Measurements from ENCODE around the gene TKFC. TPM values are rescaled to one million over a fixed set of nuclear protein-coding genes. Genes with fewer than 3 reads are reported as not detected.
"Not testable (repeated sequence)": the region's sequence is repeated elsewhere in the genome, so short reads cannot be mapped to it uniquely, and the experiment has no call there.

The TKFC gene
- total and polyA plus RNA-seq, 4 donors: 18.9 to 82.0 (median 26.7) TPM

- Histone ChIP-seq H3K27ac (ENCODE audit: low read depth in 1 of 2, low read length in 2 of 2) (peak overlapping the region in 1 of 2 donors; percentile 94), H3K36me3 (ENCODE audit: control insufficient read depth in 1 of 2, insufficient read depth in 2 of 2, low read length in 1 of 2) (no peaks in the 10 kb centered on the region), H3K4me3 (ENCODE audit: low read length in 2 of 2) (no peak overlapping the region), H3K9me3 (ENCODE audit: control insufficient read depth, low read length) (no peaks in the 10 kb centered on the region), H3K27me3 (ENCODE audit: control insufficient read depth in 1 of 2, insufficient read depth in 2 of 2, low read length in 1 of 2) (no peaks in the 10 kb centered on the region), H3K4me1 (ENCODE audit: control insufficient read depth in 1 of 2, insufficient read depth in 2 of 2, low read length in 2 of 2) (peaks cover 0 to 5% of the 10 kb centered on the region in 2 donors)
- 68 to 70% methylated on average over 5 of the region's 5 CpGs for WGBS, 2 donors
- peak in 1 of 2 donors; percentile 69 for DNase-seq
- peak; percentile 94 for ATAC-seq (ENCODE audit: low FRiP score)
- intact Hi-C loops (cut with DNase I): no loop called here
Observed at GRCh38 chr11:61378713-61379313, 45.8 kb downstream of the TKFC start.

- H3K27me3 ChIP-seq (ENCODE audit: control insufficient read depth in 1 of 2, insufficient read depth in 2 of 2, low read length in 1 of 2): no peaks in the 10 kb centered on the region
- H3K4me3 ChIP-seq (ENCODE audit: low read length in 2 of 2): no peak overlapping the region
- H3K27ac ChIP-seq (ENCODE audit: low read depth in 1 of 2, low read length in 2 of 2): no peak overlapping the region
- DNase-seq (no peak), ATAC-seq (ENCODE audit: low FRiP score) (no peak)
- H3K4me1 ChIP-seq (ENCODE audit: control insufficient read depth in 1 of 2, insufficient read depth in 2 of 2, low read length in 2 of 2): peaks cover 0 to 5% of the 10 kb centered on the region in 2 donors
- intact Hi-C loops (cut with DNase I): no loop called here
- H3K36me3 ChIP-seq (ENCODE audit: control insufficient read depth in 1 of 2, insufficient read depth in 2 of 2, low read length in 1 of 2): no peaks in the 10 kb centered on the region
- 94 to 95% methylated on average over 9 of the region's 9 CpGs for WGBS, 2 donors
- no peaks in the 10 kb centered on the region for H3K9me3 ChIP-seq (ENCODE audit: control insufficient read depth, low read length)
Observed at GRCh38 chr11:61380884-61381283, 47.9 kb downstream of the TKFC start.

- WGBS, 2 donors: 90 to 94% methylated on average over 5 of the region's 5 CpGs
- H3K36me3 ChIP-seq (ENCODE audit: control insufficient read depth in 1 of 2, insufficient read depth in 2 of 2, low read length in 1 of 2); DNase-seq; ATAC-seq (ENCODE audit: low FRiP score); H3K4me3 ChIP-seq (ENCODE audit: low read length in 2 of 2); H3K27ac ChIP-seq (ENCODE audit: low read depth in 1 of 2, low read length in 2 of 2); H3K27me3 ChIP-seq (ENCODE audit: control insufficient read depth in 1 of 2, insufficient read depth in 2 of 2, low read length in 1 of 2); H3K9me3 ChIP-seq (ENCODE audit: control insufficient read depth, low read length); H3K4me1 ChIP-seq (ENCODE audit: control insufficient read depth in 1 of 2, insufficient read depth in 2 of 2, low read length in 2 of 2): not testable (repeated sequence)
- intact Hi-C loops (cut with DNase I): loop anchor here in 1 of 2 donors (2.0 kb wide), 1 partner anchor 47 kb away; no protein-coding TSS in a partner anchor
Observed at GRCh38 chr11:61383859-61384258, 50.8 kb downstream of the TKFC start.

- H3K9me3 ChIP-seq (ENCODE audit: control insufficient read depth, low read length): no peaks in the 10 kb centered on the region
- no peaks in the 10 kb centered on the region for H3K4me1 ChIP-seq (ENCODE audit: control insufficient read depth in 1 of 2, insufficient read depth in 2 of 2, low read length in 2 of 2)
- DNase-seq (no peak), ATAC-seq (ENCODE audit: low FRiP score) (peak; percentile 7)
- H3K4me3 ChIP-seq (ENCODE audit: low read length in 2 of 2): no peak overlapping the region
- no peaks in the 10 kb centered on the region for H3K36me3 ChIP-seq (ENCODE audit: control insufficient read depth in 1 of 2, insufficient read depth in 2 of 2, low read length in 1 of 2)
- WGBS, 2 donors: 85 to 86% methylated on average over 15 of the region's 15 CpGs
- no peak overlapping the region for H3K27ac ChIP-seq (ENCODE audit: low read depth in 1 of 2, low read length in 2 of 2)
- intact Hi-C loops (cut with DNase I): loop anchor here (1.0 to 2.0 kb wide), 2 partner anchors 48 to 49 kb away; no protein-coding TSS in a partner anchor
- H3K27me3 ChIP-seq (ENCODE audit: control insufficient read depth in 1 of 2, insufficient read depth in 2 of 2, low read length in 1 of 2): no peaks in the 10 kb centered on the region
Observed at GRCh38 chr11:61384271-61385242, 51.5 kb downstream of the TKFC start.

GRCh38 chr11:61390161-61390560 is 57.1 kb downstream of the TKFC start:
- 57 to 68% methylated on average over 1 of the region's 1 CpG for WGBS, 2 donors
- Histone ChIP-seq H3K4me3 (ENCODE audit: low read length in 2 of 2) (no peak overlapping the region), H3K9me3 (ENCODE audit: control insufficient read depth, low read length) (no peaks in the 10 kb centered on the region), H3K27ac (ENCODE audit: low read depth in 1 of 2, low read length in 2 of 2) (no peak overlapping the region), H3K4me1 (ENCODE audit: control insufficient read depth in 1 of 2, insufficient read depth in 2 of 2, low read length in 2 of 2) (no peaks in the 10 kb centered on the region), H3K36me3 (ENCODE audit: control insufficient read depth in 1 of 2, insufficient read depth in 2 of 2, low read length in 1 of 2) (no peaks in the 10 kb centered on the region), H3K27me3 (ENCODE audit: control insufficient read depth in 1 of 2, insufficient read depth in 2 of 2, low read length in 1 of 2) (no peaks in the 10 kb centered on the region)
- ATAC-seq (ENCODE audit: low FRiP score) (no peak), DNase-seq (no peak)
- intact Hi-C loops (cut with DNase I): loop anchor here in 1 of 2 donors (10.0 kb wide), 1 partner anchor 545 kb away; the partner anchor contains the start of gene CCDC86

GRCh38 chr11:61392981-61393595 is 60.1 kb downstream of the TKFC start:
- Histone ChIP-seq H3K27ac (ENCODE audit: low read depth in 1 of 2, low read length in 2 of 2) (peak overlapping the region in 1 of 2 donors; percentile 30), H3K27me3 (ENCODE audit: control insufficient read depth in 1 of 2, insufficient read depth in 2 of 2, low read length in 1 of 2) (no peaks in the 10 kb centered on the region), H3K4me3 (ENCODE audit: low read length in 2 of 2) (peak overlapping the region; percentile 42 to 81), H3K36me3 (ENCODE audit: control insufficient read depth in 1 of 2, insufficient read depth in 2 of 2, low read length in 1 of 2) (peaks cover 0 to 4% of the 10 kb centered on the region in 2 donors), H3K9me3 (ENCODE audit: control insufficient read depth, low read length) (no peaks in the 10 kb centered on the region), H3K4me1 (ENCODE audit: control insufficient read depth in 1 of 2, insufficient read depth in 2 of 2, low read length in 2 of 2) (no peaks in the 10 kb centered on the region)
- peak; percentile 55 for ATAC-seq (ENCODE audit: low FRiP score)
- intact Hi-C loops (cut with DNase I): loop anchor here in 1 of 2 donors (10.0 kb wide), 1 partner anchor 548 kb away; the partner anchor contains the start of gene CCDC86
- 0 to 1% methylated on average over 15 of the region's 15 CpGs for WGBS, 2 donors
- no peak for DNase-seq

Other genes starting within 250 kb of the TKFC start
- gene CD5, start 230.7 kb upstream of the TKFC start, total RNA-seq: 1 to 10 TPM in 1 of 2 donors, under 1 TPM in 1; 0.58 to 1.7 TPM
- gene CD5, start 230.7 kb upstream of the TKFC start, polyA plus RNA-seq: under 1 TPM in 1 of 2 donors, not detected in 1; 0.67 TPM
- 10 to 100 TPM; 29.8 to 39.9 TPM for gene VPS37C, start 171.8 kb upstream of the TKFC start, total RNA-seq
- gene VPS37C, start 171.8 kb upstream of the TKFC start, polyA plus RNA-seq: 10 to 100 TPM; 12.7 to 14.0 TPM
- 1 to 10 TPM in 1 of 2 donors, not detected in 1; 1.8 TPM for gene PGA3, start 129.7 kb upstream of the TKFC start, total RNA-seq
- gene PGA3, start 129.7 kb upstream of the TKFC start, polyA plus RNA-seq: 1 to 10 TPM; 2.5 to 9.5 TPM
- 1 to 10 TPM; 1.3 to 2.6 TPM for gene PGA4, start 110.9 kb upstream of the TKFC start, total RNA-seq
- gene PGA4, start 110.9 kb upstream of the TKFC start, polyA plus RNA-seq: 1 to 10 TPM in 1 of 2 donors, under 1 TPM in 1; 0.74 to 6.3 TPM
- 1 to 10 TPM in 1 of 2 donors, not detected in 1; 1.0 TPM for gene PGA5, start 92.1 kb upstream of the TKFC start, total RNA-seq
- under 1 TPM in 1 of 2 donors, not detected in 1; 0.10 TPM for gene PGA5, start 92.1 kb upstream of the TKFC start, polyA plus RNA-seq
- gene VWCE, start 37.9 kb upstream of the TKFC start, total RNA-seq: 1 to 10 TPM; 3.0 to 5.6 TPM
- 1 to 10 TPM in 1 of 2 donors, not detected in 1; 2.0 TPM for gene VWCE, start 37.9 kb upstream of the TKFC start, polyA plus RNA-seq
- gene DDB1, start 123 bp upstream of the TKFC start, total RNA-seq: 100 to 1,000 TPM; 134 to 148 TPM
- gene DDB1, start 123 bp upstream of the TKFC start, polyA plus RNA-seq: 10 to 100 TPM; 44.2 to 80.1 TPM
- 10 to 100 TPM; 19.1 to 36.4 TPM for gene CYB561A3, start 28.7 kb downstream of the TKFC start, total RNA-seq
- gene CYB561A3, start 28.7 kb downstream of the TKFC start, polyA plus RNA-seq: 10 to 100 TPM; 20.2 to 47.4 TPM
- 10 to 100 TPM; 31.9 to 38.2 TPM for gene TMEM138, start 29.1 kb downstream of the TKFC start, total RNA-seq
- 10 to 100 TPM; 41.3 to 71.3 TPM for gene TMEM138, start 29.1 kb downstream of the TKFC start, polyA plus RNA-seq
- gene TMEM216, start 59.4 kb downstream of the TKFC start, total RNA-seq: 10 to 100 TPM; 10.8 to 13.3 TPM
- 10 to 100 TPM; 14.0 to 14.4 TPM for gene TMEM216, start 59.4 kb downstream of the TKFC start, polyA plus RNA-seq
- 10 to 100 TPM; 75.8 to 89.4 TPM for gene CPSF7, start 96.7 kb downstream of the TKFC start, total RNA-seq
- 10 to 100 TPM; 19.8 to 54.2 TPM for gene CPSF7, start 96.7 kb downstream of the TKFC start, polyA plus RNA-seq
- 10 to 100 TPM; 33.0 to 40.0 TPM for gene SDHAF2, start 96.9 kb downstream of the TKFC start, total RNA-seq
- 10 to 100 TPM; 32.3 to 37.7 TPM for gene SDHAF2, start 96.9 kb downstream of the TKFC start, polyA plus RNA-seq
- 1 to 10 TPM; 1.1 to 2.8 TPM for gene LRRC10B, start 175.5 kb downstream of the TKFC start, total RNA-seq
- under 1 TPM in 1 of 2 donors, not detected in 1; 0.13 TPM for gene LRRC10B, start 175.5 kb downstream of the TKFC start, polyA plus RNA-seq
- 1 to 10 TPM; 1.0 to 2.3 TPM for gene SYT7, start 247.8 kb downstream of the TKFC start, total RNA-seq
- gene SYT7, start 247.8 kb downstream of the TKFC start, polyA plus RNA-seq: under 1 TPM; 0.20 to 0.88 TPM